EL (cell line): ENCODE results near the gene MSANTD3.

Source experiments
- DNase-seq: peaks from one replicate; pipeline ENCODE4 v3.0.0-alpha.2; 2016

The MSANTD3 gene

DNA sequence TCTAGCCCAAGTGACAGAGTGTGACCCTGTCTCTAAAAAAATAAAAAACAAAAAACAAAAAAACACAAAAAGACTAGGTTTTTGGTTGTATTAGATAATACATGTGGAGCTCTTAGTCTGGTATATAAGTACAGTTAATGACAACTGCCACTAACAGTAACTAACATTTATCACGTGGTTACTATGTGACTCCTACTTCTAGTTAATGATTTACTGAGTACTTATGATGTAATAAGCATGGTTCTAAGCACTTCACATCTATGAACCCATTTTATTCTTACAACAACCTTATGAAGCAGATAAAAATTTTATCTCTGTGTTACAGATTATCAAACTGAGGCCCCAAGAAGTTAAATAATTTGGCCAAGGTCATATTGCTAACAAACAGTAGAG is 39.9 kb downstream of the MSANTD3 start:
- DNase-seq, result no peak

DNA sequence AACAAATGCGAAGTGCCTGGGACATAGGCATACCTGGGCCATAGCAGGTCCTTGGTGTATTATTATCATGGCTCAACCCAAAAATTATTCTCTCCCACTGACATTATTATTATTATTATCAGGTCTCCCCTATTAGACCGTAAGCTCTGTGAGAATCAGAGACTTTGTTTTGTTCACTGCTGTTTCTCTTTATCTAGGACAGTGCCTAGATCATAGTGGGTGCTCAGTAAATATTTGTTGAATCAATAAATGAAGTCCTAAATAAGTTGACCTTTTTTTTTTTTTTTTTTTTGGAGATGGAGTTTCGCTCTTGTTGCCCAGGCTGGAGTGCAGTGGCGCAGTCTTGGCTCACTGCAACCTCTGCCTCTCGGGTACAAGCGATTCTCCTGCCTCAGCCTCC is 41.1 kb downstream of the MSANTD3 start:
- DNase-seq, result no peak

DNA sequence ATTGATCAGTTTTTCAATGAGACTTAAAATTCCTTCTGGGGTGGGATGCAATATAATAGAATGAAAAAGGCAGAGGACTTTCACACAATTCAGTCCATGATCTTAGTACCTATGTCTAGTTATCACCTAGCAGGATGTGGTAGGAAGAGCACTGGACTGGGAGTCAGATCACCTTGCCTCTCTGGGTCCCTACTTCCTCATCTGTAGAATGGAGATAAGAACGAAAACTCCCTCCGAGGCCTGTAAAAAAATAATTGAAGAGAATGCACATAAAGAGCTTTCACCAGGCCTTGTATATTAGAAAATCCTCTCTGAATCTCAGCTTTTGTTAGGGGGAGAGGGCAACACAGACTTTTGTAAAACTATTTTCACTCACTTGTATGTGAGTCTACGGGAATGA is 45.3 kb downstream of the MSANTD3 start:
- DNase-seq, result no peak

DNA sequence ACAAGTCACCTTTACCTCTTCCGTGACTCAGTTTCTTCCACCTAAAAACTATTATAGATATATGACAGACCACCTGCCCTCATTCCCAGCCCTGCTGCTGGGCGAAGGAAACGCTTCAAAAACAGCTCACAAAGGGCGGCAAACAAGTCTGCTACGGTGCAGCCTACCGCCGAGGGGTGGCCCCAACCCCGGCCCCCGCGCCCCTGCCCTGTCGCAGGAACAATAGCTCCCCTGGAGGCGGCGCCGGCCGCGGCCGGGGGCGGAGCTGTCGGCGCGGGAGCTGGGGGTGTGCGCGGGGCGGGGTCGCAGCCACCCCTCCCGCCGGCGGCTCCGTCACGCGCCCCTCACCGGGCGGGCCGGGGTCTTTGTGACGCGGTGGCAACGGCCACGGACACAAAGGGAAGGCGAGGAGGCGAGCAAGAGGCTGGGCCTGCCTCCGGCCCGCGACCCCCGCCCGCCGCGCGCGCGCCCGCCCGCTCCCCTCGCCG is 45.9 kb downstream of the MSANTD3 start, which contains the start of gene TMEFF1:
TSS of gene TMEFF1 (plus strand) at position 362 of the 488 bp plus-strand sequence. CDS start 396 bp downstream, outside the sequence.
- peak; percentile 51 for DNase-seq

DNA sequence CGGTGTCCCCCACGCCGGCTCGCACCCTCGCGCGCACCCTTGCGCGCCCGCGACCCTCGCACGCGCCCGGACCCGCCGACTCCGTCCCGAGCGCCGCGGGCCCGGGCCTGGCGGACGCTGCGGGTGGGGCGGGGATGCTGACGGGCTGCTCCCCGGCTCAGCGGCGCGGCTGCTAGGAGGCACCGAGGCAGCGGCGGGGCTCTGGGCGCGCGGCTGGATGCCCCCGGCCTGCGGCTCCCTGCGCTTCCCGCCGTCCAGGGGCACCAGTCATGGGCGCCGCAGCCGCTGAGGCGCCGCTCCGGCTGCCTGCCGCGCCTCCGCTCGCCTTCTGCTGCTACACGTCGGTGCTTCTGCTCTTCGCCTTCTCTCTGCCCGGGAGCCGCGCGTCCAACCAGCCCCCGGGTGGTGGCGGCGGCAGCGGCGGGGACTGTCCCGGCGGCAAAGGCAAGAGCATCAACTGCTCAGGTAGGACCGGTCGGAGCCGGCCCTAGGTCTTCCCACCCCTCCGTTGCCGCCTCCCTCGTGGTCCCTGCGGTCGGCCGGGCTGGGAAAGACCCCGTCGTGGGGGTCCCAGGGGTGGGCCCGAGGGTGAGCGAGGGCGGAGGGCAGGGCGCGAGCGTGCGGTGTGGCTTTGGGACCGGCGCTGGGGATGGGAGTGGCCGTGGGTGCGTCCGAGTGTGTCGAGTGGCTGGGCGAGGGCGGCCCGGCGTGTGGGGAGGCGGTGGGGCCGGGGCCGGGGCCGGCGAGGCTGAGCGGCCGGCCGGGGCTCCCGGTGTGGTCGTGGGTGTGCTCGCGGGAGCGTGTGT is 46.5 kb downstream of the MSANTD3 start:
- DNase-seq, result peak; percentile 51

DNA sequence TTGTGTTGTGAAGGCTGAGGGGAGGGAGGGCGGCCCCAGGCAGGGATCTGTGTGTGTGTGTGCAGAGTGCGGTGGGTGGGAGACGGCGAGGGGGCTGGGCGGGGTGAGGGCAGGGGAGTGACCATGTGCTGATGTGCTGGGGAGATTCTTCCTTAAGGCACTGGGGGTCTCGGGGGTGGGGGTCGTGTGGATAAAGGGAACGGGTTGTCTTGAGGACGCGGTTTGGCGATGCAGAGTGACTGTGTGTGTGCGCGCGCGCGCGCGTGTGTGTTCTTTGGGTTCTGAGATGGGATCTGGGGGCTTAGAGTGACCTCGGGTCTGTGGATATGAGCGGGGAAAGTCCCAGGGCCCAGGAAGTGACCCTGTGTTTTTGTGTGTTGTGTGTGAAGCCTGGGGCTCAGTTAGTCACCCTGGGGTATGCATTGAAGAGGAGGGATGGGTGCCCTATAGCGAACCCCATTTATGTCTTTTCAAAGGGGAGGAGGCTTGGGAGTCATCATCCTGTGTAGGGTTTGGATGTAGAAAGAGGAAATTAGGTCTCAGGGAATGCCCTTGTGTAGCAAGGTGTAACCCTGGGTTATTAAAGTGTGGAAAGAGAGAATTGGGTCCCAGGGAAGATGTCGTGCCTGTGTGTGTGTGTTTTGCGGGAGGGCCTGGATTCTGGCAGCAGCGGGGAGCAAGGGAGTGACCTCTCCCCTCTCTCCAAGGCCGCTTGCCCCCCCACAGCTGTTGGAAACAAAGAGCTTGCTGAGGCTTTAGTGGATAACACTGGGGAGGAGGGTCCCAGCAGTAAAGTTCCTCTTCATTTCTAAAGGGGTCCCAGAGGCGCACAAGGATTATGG is 47.4 kb downstream of the MSANTD3 start:
- DNase-seq, result peak; percentile 43

DNA sequence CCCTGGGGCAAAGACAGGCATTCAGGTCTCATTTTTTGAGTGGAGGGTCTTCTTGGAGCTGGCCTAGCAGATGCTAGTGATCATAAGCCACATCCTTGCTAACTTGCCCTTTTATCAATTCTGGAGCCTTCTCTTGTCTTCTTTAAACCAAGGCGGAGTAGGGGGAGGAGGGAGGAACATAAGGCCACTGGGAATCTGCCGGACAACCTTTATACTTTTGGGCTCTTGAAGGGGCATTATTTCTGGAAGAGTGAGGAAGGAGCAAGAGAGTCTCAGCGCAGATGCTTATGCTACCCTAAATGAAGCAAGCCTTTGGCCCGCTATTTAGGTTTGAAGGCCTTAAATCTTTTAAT is 48.0 kb downstream of the MSANTD3 start:
- no peak for DNase-seq

DNA sequence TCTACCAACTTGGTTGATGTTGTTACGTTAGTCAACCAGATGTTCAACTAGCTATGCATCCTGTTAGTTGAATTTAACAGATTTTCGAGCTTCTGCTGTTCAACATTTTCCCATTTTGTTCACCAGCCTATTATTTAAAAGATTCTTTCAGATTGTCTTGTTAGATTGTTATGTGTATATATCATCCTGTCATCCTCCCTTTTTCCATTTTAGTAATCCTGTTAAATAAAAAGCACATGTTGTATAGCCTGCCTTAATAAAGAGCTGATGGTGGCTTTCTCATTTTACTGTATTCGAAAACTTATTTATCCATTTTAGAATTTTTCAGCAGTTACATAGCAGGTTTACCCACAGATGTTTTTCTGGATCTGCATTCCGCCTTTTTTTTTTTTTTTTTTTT is 50.3 kb downstream of the MSANTD3 start:
- no peak for DNase-seq

DNA sequence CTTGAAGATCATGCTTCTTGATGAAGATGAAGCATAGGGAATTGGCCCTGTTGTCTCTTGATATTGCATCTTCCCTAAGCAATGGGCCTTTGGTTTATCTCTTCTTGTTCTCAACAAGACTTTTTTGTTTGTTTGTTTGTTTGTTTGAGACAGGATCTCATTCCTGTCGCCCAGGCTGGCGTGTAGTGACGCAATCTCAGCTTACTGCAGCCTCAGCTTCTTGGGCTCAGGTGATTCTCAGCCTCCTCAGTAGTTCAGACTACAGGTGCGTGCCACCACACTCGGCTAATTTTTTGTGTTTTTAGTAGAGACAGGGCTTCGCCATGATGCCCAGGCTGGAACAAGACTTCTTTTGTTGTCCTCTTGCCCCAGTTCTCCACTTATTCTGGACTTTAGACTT is 51.2 kb downstream of the MSANTD3 start:
- no peak for DNase-seq

DNA sequence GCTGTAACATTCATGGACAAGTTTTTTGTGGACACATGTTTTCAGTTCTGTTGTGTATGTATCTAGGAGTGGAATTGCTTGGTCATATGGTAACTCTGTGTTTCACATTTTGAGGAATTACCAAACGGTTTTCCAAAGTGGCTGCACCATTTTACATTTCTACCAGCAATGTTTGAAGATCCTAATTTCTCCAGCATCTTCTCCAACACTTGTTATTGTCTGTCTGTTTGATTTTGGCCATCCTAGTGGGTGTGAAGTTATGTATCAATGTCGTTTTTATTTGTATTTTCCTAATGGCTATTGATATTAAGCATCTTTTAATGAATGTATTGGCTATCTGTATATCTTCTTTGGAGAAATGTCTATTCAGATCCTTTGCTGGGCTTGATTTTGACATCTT is 52.9 kb downstream of the MSANTD3 start:
- DNase-seq, result no peak

DNA sequence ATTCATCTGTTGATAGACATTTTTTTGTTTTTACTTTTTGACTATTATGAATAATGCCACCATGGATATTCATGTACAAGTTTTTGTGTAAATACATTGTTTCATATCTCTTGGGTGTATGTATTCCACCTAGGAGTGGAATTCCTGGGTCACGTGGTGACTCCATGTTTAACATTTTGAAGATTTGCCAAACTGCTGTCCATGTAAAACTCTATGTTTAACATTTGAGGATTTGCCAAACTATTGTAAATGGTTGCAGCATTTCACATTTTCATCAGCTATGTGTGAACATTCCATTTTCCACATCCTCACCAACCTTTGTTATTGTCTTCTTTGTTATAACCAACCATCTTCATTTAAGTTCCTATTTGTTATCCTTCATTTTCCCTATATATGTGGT is 58.3 kb downstream of the MSANTD3 start:
- no peak for DNase-seq

DNA sequence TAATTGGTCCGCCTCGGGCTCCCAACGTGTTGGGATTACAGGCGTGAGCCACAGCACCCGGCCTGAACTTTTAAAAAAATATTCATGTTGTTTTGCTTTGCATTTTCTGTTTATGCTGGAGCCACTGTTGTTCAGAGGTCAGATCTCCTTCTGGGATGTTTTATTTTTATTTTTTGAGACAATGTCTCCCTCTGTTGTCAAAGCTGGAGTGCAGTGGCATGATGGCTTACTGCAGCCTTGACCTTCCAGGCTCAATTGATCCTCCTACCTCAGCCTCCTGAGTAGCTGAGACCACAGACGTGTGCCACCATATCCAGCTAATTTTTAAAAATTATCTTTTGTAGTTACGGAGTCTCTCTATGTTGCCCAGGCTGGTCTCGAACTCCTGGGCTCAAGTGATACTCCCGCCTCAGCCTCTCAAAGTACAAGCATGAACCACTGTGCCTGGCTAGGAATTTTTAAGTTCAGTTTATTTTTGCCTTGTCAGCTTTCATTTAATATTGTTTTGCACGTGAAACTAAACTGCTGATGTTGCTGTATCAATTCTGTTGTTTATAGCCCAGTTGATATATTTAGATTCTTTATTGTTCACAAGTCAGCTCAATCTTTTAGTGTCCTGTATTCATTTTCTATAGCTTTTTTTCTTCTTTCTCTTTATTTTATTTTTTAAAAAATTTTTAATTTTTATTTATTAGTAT is 59.7 kb downstream of the MSANTD3 start:
- DNase-seq, result no peak

DNA sequence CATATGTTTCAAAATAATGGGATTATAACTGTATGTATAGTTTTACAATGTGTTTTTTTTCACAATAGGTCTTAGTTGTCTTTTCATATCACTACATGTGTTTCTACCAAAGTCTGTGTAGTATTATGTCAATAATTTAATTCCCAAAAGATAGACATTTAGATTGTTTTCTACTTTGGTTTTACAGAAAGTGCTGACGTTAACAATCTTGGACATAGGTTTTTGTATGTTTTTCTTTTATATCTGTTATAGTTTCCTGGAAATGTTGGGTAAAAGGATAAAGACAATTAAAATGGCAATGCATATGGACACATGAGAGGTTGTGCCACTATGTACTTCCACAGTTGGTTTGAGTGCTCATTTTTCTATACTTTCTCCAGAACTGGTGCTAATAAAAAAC is 61.2 kb downstream of the MSANTD3 start:
- DNase-seq, result no peak

DNA sequence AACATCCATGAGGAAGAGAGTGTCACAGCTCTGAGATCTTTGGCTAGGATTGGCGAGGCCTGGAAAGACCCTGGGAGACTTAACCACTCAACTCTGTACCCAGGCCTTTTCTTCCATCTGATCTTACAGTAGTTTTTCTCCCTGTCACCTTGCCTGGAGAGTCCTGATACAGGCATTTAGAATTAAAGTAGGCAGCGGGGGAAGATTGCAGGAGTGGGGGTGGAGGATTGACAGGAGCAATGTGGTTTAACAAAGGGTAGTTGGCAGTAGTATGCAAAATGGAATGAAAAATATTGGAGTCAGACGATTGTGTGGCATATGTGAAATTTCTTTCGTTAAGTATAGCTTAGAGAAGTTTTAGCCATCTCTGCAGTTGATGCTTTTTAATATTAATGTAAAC is 62.9 kb downstream of the MSANTD3 start:
- no peak for DNase-seq

DNA sequence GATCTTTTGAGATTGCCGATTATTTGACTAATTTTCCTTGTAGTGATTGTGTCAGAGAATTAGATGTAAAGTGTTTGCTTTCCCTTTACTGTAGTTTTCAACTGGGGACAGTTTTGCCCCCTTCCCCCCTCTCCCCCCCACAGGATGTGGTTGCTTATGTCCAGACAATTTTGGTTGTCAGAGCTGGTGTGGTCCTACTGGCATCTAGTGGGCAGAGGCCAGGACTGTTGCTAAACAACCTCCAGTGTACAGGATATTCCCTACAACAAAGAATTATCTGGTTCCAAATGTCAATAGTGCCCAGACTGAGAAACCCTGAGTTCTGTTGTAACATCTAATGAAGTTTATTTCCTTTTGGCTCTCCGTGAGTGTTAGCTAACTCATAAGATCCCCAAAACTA is 66.0 kb downstream of the MSANTD3 start:
- DNase-seq, result peak; percentile 49

DNA sequence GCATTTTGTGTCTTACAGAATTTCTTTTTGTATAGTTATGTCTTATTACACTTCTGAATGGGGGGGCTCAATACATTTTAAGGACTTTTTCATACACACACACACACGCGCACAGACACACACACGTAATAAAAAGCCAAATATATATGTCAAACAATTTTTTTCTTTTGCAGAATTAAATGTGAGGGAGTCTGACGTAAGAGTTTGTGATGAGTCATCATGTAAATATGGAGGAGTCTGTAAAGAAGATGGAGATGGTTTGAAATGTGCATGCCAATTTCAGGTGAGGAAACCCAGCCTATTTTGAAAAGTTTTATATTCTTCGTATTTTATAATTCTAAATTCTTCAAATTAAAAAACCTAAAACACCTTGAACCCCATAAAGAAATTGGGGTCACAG is 71.6 kb downstream of the MSANTD3 start:
- DNase-seq, result peak; percentile 50

DNA sequence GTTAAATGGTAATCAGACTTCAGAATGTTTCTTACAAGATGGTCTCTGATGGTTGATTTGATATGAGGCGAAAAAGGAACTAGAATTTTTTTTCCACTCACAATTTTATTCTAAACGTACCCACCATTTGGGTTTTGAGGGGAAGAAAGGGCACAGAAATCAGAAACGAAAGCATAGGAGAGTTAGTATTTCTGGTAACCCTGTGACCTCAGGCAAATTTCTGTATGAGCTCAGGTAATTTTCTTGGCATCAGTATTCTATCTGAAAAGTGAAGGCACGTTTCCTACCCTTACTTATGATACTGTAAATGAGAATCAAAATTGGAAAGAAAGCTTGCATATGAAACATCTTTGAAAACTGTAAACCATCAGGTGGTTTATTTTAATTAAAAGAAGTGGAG is 72.5 kb downstream of the MSANTD3 start:
- DNase-seq, result no peak

DNA sequence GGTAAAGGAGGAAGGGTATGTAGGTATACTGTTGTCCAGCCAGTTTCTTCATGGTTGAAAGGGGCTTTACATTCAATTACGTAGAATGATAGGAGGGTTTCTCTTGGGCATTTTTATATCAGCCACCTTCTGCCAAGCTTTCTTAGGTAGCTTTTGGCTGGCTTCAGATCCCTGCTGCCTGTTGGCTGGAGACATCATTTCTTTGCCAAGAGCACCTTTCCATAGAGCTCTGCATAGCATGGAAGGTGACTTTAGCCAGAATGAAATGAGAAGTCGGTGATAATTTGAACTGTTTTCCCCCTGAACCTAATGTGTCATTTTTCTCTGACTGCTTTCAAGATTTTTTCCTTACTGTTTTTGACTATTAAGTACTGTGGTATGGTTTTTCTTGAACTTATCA is 72.9 kb downstream of the MSANTD3 start:
- no peak for DNase-seq
